HG02973 (cell line): Measurements from ENCODE around the gene ASB7.
"Not testable (repeated sequence)": the region's sequence is repeated elsewhere in the genome, so short reads cannot be mapped to it uniquely, and the experiment has no call there.

Experiments used
- ATAC-seq: cut with Tn5 transposase; IDR thresholded peaks from one replicate; pipeline ENCODE4 v1.9.1; 2021; ENCODE audit warnings: moderate library complexity; ENCODE audit not compliant: unreplicated experiment

ASB7 gene

GRCh38 chr15:100602064-100602822 lies at the start of gene ASB7, which contains the start of gene LINS1:
Gene ASB7, plus strand, starts transcription at chr15:100602589. Its CDS starts 9,628 bp downstream, at chr15:100612217.
Gene LINS1, minus strand, starts transcription at chr15:100602184. Its CDS starts 21,342 bp downstream, at chr15:100580842.
- peak; percentile 78 for ATAC-seq

GRCh38 chr15:100553468-100553867 lies 48.9 kb upstream of the ASB7 start:
- ATAC-seq = no peak

DNA sequence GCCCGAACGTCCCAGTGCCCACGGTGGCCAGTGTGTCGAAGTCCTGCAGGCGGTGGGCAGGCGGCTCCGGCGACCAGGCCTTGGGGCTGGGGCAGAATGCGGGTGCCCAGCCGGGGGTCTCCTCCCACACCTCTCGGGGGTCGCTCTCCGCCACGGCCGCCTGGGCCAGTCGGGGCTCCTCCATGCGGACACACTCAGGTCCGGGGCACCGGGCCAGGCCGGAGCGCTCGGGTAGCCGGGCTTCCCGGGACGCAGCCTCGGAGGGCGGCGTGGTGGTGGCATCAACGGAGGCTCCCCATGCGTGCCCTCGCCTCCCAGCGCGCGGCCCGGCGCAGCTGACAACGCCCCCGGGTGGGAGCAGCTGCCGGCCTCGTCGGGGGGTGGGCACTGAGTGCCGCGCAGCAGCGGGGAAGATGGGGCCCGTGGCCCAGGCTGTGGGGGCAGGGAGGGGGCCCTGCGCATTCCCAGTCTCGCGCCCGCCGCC lies 43.6 kb upstream of the ASB7 start:
- no peak for ATAC-seq

DNA sequence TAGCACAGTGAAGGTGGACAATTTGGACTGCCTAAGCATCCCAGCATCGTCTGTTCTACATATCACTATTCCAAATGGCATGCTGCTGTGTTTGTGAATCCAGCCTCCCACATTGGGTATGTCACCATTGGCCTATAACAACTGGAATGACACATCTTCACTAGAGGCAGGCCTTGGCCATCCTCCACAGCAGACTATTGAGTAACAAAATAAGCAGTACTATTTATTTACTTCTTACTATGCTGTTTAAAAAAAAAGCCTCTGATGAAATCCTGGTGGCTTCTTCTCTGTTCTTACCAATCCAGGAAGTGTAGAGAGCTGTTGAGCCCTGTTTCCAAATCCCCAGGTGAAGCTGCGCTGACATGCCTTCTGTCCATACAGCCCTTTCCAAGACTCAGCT lies 43.1 kb upstream of the ASB7 start:
- ATAC-seq = no peak

GRCh38 chr15:100560323-100560722 lies 42.1 kb upstream of the ASB7 start:
- no peak for ATAC-seq

- ATAC-seq = no peak
Observed at GRCh38 chr15:100565591-100565990, 36.8 kb upstream of the ASB7 start.

GRCh38 chr15:100566850-100567628 lies 35.4 kb upstream of the ASB7 start:
- no peak for ATAC-seq

DNA sequence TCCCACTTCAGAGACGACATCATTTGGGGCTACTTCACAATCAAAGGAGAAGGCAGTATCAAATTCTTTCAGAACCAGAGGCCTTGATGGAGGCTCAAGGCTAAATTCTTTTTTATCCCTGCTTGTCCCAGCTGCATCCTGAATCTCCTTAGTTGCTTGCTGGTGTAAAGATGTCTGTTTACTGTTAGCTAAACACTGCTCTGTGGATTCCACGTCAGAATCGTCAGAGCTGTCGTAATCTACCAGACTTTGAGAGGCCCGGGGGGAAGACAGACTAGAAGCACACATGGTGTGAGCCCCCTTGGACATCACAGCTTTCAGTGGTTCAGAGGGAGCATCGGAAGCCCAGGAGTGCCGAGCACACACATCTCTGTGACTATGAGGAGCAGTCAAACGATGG lies 33.0 kb upstream of the ASB7 start:
- ATAC-seq = no peak

DNA sequence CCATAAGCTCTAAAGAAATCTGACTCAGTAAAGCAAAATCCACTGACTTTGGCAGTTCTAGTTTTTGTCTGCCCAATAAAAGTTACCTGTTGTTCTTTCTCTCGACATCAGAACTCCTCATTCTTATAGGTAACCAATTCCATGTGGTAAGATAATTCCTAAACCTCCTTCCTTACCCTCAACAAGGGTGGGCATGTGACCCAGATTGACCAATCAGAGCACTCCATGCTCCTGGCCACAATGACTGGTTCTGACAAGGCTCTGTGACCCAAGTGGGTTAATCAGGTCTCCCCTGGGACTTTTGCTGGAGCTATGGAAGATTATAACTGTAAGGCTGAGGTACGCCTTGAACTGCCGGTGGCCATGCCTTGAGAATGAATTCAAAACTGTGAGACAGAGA lies 32.1 kb upstream of the ASB7 start:
- ATAC-seq = no peak

GRCh38 chr15:100570735-100571313 lies 31.6 kb upstream of the ASB7 start:
- ATAC-seq = peak; percentile 84

DNA sequence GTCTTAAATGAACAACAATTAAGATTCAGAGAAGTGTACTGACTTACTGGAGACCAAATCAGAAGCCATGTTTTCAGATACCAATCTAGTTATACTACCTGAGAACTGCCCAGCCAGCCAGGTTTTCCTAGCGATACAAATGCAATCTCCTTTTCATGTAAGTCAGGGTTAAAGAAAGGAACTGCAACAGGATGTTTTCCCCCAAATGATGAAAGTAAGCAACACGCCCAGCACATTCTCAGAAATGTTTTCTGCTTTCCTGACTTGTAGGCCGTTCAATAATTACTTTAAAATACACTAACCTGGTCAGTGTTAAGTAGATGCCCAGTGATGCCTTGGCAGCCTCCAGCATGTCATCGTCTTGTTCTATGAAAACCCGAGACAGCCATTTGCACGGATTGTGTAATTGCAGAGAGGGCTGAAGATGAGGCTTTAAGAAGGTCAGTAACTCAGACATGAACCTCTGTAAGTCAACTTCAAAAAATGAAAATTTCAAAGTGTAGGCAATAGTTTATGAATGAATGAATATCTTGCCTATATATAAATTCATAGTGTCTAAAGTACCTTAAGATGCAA lies 30.7 kb upstream of the ASB7 start:
- no peak for ATAC-seq

GRCh38 chr15:100572362-100572983 lies 29.9 kb upstream of the ASB7 start:
- no peak for ATAC-seq

GRCh38 chr15:100573526-100573925 lies 28.9 kb upstream of the ASB7 start:
- no peak for ATAC-seq

DNA sequence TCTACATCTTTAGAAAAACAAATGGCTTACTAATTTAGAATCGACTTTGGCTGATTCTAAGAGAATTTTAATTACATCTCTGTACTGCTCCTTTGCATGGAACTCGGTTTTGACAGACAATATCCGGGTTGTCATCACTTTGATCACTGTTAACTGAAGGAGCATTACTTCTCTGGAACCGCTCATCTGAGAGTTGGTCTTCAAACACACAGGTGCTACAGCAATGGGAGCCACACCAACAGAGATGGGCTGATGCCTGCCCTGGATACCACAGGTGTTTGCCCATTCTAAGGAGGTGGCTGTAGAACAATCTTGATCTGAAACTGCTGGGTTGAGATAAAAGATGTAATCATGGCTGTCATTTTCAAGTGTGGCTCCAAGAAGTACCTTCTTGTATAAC lies 22.0 kb upstream of the ASB7 start:
- no peak for ATAC-seq

- ATAC-seq = no peak
Observed at GRCh38 chr15:100588638-100589242, 13.6 kb upstream of the ASB7 start.

- ATAC-seq = not testable (repeated sequence)
Observed at GRCh38 chr15:100591163-100591562, 11.2 kb upstream of the ASB7 start.

DNA sequence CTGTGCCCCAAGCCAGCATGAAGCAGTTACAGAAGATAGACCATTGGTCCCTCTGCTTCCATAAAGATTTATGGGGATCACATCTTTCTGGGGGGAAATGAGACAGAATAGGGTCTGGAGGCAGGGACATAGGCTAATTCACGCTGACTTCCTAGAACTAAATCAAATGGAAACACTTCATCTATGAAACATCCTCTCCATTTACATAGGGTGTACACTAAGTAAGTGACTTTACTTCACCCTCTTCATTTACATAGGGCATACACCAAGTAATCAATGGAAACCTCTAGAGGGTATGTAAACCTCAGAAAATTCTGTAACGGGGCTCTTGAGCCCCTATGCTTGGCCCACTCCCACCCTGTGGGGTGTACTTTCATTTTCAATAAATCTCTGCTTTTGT lies 10.6 kb upstream of the ASB7 start:
- no peak for ATAC-seq

GRCh38 chr15:100592898-100593297 lies 9.5 kb upstream of the ASB7 start:
- no peak for ATAC-seq

GRCh38 chr15:100593431-100593830 lies 9.0 kb upstream of the ASB7 start:
- no peak for ATAC-seq

DNA sequence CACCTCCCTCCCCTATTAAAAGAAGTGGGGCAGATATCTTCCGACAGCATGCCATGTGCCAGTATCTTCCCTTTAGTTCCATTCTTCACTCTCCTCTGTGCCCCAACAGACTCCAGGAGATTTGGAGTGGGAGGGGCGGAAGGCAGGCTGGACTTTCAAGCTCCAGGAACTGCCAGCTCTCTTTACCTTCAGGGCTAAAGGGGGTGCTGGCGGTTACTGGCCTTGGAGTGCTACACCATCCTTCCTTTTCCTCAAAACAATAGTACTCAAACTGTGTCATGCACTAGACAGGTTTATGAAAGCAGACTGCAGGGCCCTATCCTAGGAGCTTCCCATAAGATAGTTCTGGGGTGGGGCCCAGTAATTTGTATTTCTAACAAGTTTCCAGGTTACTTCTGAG lies 6.4 kb upstream of the ASB7 start:
- ATAC-seq = no peak
